ENCODE measurements around the gene DUOX2. TPM values are rescaled to one million over a fixed set of nuclear protein-coding genes. Genes with fewer than 3 reads are reported as not detected.
A peak's percentile ranks its signal among the peaks of the same experiment; 100 is the strongest.

The DUOX2 gene
- total and polyA plus RNA-seq, 2 of the 8 experiments (the other 6 are each of a cell fraction or from before 2014, with no cell fraction given): 0.08 TPM; not detected in 1

DNA sequence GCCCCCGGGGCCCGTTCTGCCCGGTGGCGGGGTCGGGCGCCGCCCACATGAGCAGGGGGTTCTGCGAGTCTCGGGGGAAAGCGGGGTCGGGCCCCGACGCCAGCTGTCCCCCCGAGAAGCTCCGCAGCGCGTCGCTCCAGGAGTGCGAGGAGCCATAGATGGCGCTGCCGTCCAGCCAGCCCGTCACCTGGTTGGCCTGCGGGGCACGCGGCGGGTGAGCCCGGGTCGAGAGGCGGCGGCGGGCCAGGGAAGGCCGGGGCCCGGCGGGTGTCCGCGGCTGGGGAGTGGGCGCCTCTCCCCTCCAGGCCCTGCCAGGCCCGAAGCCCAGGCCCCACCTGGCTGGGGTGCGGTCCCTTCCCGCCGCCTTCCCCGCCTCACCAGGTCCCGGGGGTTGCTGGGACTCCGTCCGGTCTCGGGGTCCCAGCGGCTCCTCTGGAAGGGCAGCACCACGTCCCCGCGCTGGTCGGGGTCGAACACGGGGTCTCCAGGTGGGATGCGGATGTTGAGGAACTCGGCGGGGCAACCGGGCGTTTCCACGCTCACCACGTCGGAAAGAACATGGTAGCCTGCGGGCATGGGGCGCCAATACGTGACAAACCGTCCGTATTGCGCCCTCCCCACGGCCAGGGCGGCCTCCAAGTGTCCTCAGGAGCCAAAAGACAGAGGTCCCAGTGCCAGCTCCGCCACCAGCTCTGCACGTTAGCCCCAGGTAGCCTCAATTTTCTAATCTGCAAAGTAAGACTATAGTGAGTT, 2.4 kb downstream of the DUOX2 start (continued):
- TF ChIP-seq, protein P1, sequence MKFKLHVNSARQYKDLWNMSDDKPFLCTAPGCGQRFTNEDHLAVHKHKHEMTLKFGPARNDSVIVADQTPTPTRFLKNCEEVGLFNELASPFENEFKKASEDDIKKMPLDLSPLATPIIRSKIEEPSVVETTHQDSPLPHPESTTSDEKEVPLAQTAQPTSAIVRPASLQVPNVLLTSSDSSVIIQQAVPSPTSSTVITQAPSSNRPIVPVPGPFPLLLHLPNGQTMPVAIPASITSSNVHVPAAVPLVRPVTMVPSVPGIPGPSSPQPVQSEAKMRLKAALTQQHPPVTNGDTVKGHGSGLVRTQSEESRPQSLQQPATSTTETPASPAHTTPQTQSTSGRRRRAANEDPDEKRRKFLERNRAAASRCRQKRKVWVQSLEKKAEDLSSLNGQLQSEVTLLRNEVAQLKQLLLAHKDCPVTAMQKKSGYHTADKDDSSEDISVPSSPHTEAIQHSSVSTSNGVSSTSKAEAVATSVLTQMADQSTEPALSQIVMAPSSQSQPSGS (IDR thresholded peaks at IDR 0.05; ENCODE audit: low read length): no peak
- no peak for TF ChIP-seq MAFK (IDR thresholded peaks at IDR 0.05; ENCODE audit: low read depth, low read length)
- no peak for TF ChIP-seq RXRA (IDR thresholded peaks at IDR 0.05; ENCODE audit: insufficient read depth, low read depth, low read length)
- TF ChIP-seq TBP (IDR thresholded peaks at IDR 0.05; ENCODE audit: low read depth, low read length): no peak
- TF ChIP-seq SRF (IDR thresholded peaks at IDR 0.05; ENCODE audit: low read depth, low read length): no peak
- no peak for TF ChIP-seq CBX5 (IDR thresholded peaks at IDR 0.05; ENCODE audit: low read depth, low read length)
- peak; percentile 51 for TF ChIP-seq KDM4A (IDR thresholded peaks at IDR 0.05; ENCODE audit: low read depth, low read length, severe bottlenecking)
- TF ChIP-seq SUZ12 (IDR thresholded peaks at IDR 0.05; ENCODE audit: low read length): no peak; the same call in 1 of the 2 replicates
- no peak for TF ChIP-seq EGR1 (IDR thresholded peaks at IDR 0.05; ENCODE audit: borderline replicate concordance, low read depth, low read length)
- no peak for TF ChIP-seq POLR2AphosphoS5 (IDR thresholded peaks at IDR 0.05; ENCODE audit: low read depth, low read length)
